WTC11 (cell line): ENCODE data around the gene UMODL1. TPM values are rescaled to one million over a fixed set of nuclear protein-coding genes. Genes with fewer than 3 reads are reported as not detected.

Source experiments
- ATAC-seq: fragments of 200-7000 bp; cut with Tn5 transposase; 2 replicates; pipeline ENCODE4 v1.10.0; 2021; ENCODE audit warnings: mild to moderate bottlenecking, moderate library complexity
- CTCF ChIA-PET: fragments of 300-600 bp; sonication (Branson Sonifier 250); formaldehyde crosslinking; loops from one replicate; lab custom pipeline; 2021; ENCODE audit warnings: antibody characterized with exemption; lab: Charles Lee
- POLR2A ChIA-PET: fragments of 350-600 bp; sonication (Branson Sonifier 250); formaldehyde crosslinking; loops from one replicate; lab custom pipeline; 2021; ENCODE audit warnings: antibody characterized with exemption; lab: Charles Lee
- DNase-seq: peaks from one replicate; pipeline ENCODE4 v3.0.0; 2021; ENCODE audit warnings: low spot score
- H3K27ac Mint-ChIP-seq: 2 replicates; pipeline ENCODE4 v1.8.0; 2021; ENCODE audit warnings: mixed read lengths
- H3K27me3 Mint-ChIP-seq: 2 replicates; pipeline ENCODE4 v1.8.0; 2021; ENCODE audit warnings: low read depth, mild to moderate bottlenecking, moderate library complexity, mixed read lengths
- H3K36me3 Mint-ChIP-seq: 2 replicates; pipeline ENCODE4 v1.8.0; 2021; ENCODE audit warnings: mixed read lengths
- H3K4me1 Mint-ChIP-seq: 2 replicates; pipeline ENCODE4 v1.8.0; 2022; ENCODE audit warnings: mixed read lengths
- H3K4me3 Mint-ChIP-seq: 2 replicates; pipeline ENCODE4 v1.8.0; 2021; ENCODE audit warnings: mild to moderate bottlenecking, moderate library complexity, mixed read lengths
- H3K9me3 Mint-ChIP-seq: 2 replicates; pipeline ENCODE4 v1.8.0; 2021; ENCODE audit warnings: mixed read lengths
- ATF1 ChIP-seq: sonication (generic); formaldehyde crosslinking; IDR thresholded peaks from 2 replicates; pipeline ENCODE4 v1.8.1; 2023; ENCODE audit warnings: mild to moderate bottlenecking, moderate library complexity, missing genetic modification reagents
- ETV6 ChIP-seq: sonication (generic); formaldehyde crosslinking; IDR thresholded peaks from 2 replicates; pipeline ENCODE4 v1.8.1; 2022; ENCODE audit warnings: mild to moderate bottlenecking, missing genetic modification reagents
- FOXK1 ChIP-seq: sonication (generic); formaldehyde crosslinking; IDR thresholded peaks from 2 replicates; pipeline ENCODE4 v1.8.0; 2022; ENCODE audit warnings: mild to moderate bottlenecking, moderate library complexity, missing genetic modification reagents
- IRF2 ChIP-seq: sonication (generic); formaldehyde crosslinking; IDR thresholded peaks from 2 replicates; pipeline ENCODE4 v1.8.0; 2022; ENCODE audit warnings: low read depth, missing genetic modification reagents, borderline replicate concordance
- JAZF1 ChIP-seq: fragments of 250-450 bp; sonication (Bioruptor Pico); IDR thresholded peaks from 2 replicates; pipeline ENCODE4 v1.9.0; 2021; ENCODE audit warnings: moderate library complexity, mild to moderate bottlenecking, inconsistent platforms
- MAX ChIP-seq: sonication (generic); formaldehyde crosslinking; IDR thresholded peaks from 2 replicates; pipeline ENCODE4 v1.8.0; 2022; ENCODE audit warnings: mild to moderate bottlenecking, missing genetic modification reagents
- MYBL2 ChIP-seq: sonication (generic); formaldehyde crosslinking; IDR thresholded peaks from 2 replicates; pipeline ENCODE4 v1.8.1; 2023; ENCODE audit warnings: mild to moderate bottlenecking, moderate library complexity, missing genetic modification reagents
- NFE2L1 ChIP-seq: sonication (generic); formaldehyde crosslinking; IDR thresholded peaks from 2 replicates; pipeline ENCODE4 v1.8.1; 2023; ENCODE audit warnings: missing genetic modification reagents
- ZBTB21 ChIP-seq: sonication (generic); formaldehyde crosslinking; IDR thresholded peaks from 2 replicates; pipeline ENCODE4 v1.8.1; 2023; ENCODE audit warnings: mild to moderate bottlenecking, missing genetic modification reagents, borderline replicate concordance
- ZNF138 ChIP-seq: sonication (generic); formaldehyde crosslinking; conservative IDR thresholded peaks from 2 replicates; pipeline ENCODE4 v1.8.1; 2022; ENCODE audit warnings: mild to moderate bottlenecking, moderate library complexity, missing genetic modification reagents
- ZNF317 ChIP-seq: sonication (generic); formaldehyde crosslinking; IDR thresholded peaks from 2 replicates; pipeline ENCODE4 v1.8.1; 2023; ENCODE audit warnings: low read depth, mild to moderate bottlenecking, moderate library complexity, missing genetic modification reagents, borderline replicate concordance
- ZNF423 ChIP-seq: fragments of 250-450 bp; sonication (Bioruptor Pico); IDR thresholded peaks from 2 replicates; pipeline ENCODE4 v2.1.2; 2022; ENCODE audit warnings: mild to moderate bottlenecking, moderate library complexity
- ZNF512 ChIP-seq: sonication (generic); formaldehyde crosslinking; IDR thresholded peaks from 2 replicates; pipeline ENCODE4 v1.8.1; 2022; ENCODE audit warnings: missing genetic modification reagents, borderline replicate concordance
- total RNA-seq: library from RNA; stranded (reverse); gene quantifications from 3 replicates; pipeline ENCODE4 v1.2.3, GENCODE V29; 2021
- TF ChIP-seq, protein P1 (sequence below): sonication (generic); formaldehyde crosslinking; IDR thresholded peaks from 2 replicates; pipeline ENCODE4 v1.8.1; 2022; ENCODE audit warnings: mild to moderate bottlenecking, missing genetic modification reagents, moderate library complexity, borderline replicate concordance
- TF ChIP-seq, protein P2 (sequence below): sonication (generic); formaldehyde crosslinking; IDR thresholded peaks from 2 replicates; pipeline ENCODE4 v1.8.1; 2023; ENCODE audit warnings: mild to moderate bottlenecking, moderate library complexity, missing genetic modification reagents
- TF ChIP-seq, protein P3 (sequence below): sonication (generic); formaldehyde crosslinking; IDR thresholded peaks from 2 replicates; pipeline ENCODE4 v1.8.0; 2022; ENCODE audit warnings: mild to moderate bottlenecking, missing genetic modification reagents
- TF ChIP-seq, protein P4 (sequence below): fragments of 250-450 bp; sonication (Bioruptor Pico); conservative IDR thresholded peaks from 2 replicates; pipeline ENCODE4 v1.9.0; 2021; ENCODE audit warnings: mild to moderate bottlenecking
- TF ChIP-seq, protein P5 (sequence below): sonication (generic); formaldehyde crosslinking; IDR thresholded peaks from 2 replicates; pipeline ENCODE4 v1.8.0; 2022; ENCODE audit warnings: mild to moderate bottlenecking, missing genetic modification reagents

Gene UMODL1
- total RNA-seq, 1 experiment from 2014 or later, result not detected

GRCh38 chr21:42028766-42029425, 42.2 kb upstream of the UMODL1 start:
- H3K4me1 Mint-ChIP-seq, result no peaks in the 10 kb centered on the region
- no peak overlapping the region for H3K27ac Mint-ChIP-seq
- H3K9me3 Mint-ChIP-seq, result no peaks in the 10 kb centered on the region
- H3K27me3 Mint-ChIP-seq, result no peaks in the 10 kb centered on the region
- no peak overlapping the region for H3K4me3 Mint-ChIP-seq
- POLR2A ChIA-PET, result no interaction called here
- DNase-seq (no peak), ATAC-seq (no peak)
- H3K36me3 Mint-ChIP-seq, result no peaks in the 10 kb centered on the region
- CTCF ChIA-PET, result no interaction called here
- TF ChIP-seq, protein P1, sequence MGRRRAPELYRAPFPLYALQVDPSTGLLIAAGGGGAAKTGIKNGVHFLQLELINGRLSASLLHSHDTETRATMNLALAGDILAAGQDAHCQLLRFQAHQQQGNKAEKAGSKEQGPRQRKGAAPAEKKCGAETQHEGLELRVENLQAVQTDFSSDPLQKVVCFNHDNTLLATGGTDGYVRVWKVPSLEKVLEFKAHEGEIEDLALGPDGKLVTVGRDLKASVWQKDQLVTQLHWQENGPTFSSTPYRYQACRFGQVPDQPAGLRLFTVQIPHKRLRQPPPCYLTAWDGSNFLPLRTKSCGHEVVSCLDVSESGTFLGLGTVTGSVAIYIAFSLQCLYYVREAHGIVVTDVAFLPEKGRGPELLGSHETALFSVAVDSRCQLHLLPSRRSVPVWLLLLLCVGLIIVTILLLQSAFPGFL (CRISPR knock-in tag), result no peak
- no peak for TF ChIP-seq NFE2L1 (CRISPR knock-in tag)
- TF ChIP-seq, protein P2, sequence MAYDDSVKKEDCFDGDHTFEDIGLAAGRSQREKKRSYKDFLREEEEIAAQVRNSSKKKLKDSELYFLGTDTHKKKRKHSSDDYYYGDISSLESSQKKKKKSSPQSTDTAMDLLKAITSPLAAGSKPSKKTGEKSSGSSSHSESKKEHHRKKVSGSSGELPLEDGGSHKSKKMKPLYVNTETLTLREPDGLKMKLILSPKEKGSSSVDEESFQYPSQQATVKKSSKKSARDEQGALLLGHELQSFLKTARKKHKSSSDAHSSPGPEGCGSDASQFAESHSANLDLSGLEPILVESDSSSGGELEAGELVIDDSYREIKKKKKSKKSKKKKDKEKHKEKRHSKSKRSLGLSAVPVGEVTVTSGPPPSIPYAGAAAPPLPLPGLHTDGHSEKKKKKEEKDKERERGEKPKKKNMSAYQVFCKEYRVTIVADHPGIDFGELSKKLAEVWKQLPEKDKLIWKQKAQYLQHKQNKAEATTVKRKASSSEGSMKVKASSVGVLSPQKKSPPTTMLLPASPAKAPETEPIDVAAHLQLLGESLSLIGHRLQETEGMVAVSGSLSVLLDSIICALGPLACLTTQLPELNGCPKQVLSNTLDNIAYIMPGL (CRISPR knock-in tag), result no peak
- TF ChIP-seq, protein P3, sequence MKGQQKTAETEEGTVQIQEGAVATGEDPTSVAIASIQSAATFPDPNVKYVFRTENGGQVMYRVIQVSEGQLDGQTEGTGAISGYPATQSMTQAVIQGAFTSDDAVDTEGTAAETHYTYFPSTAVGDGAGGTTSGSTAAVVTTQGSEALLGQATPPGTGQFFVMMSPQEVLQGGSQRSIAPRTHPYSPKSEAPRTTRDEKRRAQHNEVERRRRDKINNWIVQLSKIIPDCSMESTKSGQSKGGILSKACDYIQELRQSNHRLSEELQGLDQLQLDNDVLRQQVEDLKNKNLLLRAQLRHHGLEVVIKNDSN, result no peak
- TF ChIP-seq, protein P4, sequence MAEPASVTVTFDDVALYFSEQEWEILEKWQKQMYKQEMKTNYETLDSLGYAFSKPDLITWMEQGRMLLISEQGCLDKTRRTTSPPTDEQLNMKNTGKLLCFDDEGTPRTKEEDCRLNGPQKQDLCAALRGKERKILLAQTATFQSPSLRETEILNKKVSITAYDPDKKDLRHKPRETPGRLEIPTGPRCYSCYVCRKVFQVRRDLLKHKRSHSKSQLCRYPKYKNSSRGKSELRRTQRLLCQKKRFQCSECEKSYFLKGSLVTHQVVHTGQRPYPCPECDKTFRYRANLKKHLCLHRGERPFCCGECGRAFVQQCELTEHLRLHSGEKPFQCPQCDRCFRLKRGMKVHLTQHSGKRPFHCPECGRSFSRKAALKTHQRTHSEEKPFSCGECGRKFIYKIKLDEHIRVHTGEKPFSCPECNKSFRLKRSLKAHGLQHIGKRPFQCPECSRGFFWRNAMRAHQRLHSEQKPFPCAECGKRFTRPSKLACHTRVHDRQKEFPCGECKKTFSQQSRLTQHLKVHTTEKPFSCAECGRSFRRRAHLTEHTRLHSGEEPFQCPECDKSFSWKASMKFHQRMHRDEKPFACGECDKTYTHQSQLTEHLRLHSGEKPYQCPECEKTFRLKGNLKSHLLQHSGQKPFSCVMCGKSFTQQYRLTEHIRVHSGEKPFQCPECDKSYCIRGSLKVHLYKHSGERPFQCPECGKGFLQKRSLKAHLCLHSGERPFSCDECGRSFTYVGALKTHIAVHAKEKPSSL, result no peak
- TF ChIP-seq ATF1 (CRISPR knock-in tag), result no peak
- TF ChIP-seq IRF2 (CRISPR knock-in tag), result no peak
- TF ChIP-seq ETV6 (CRISPR knock-in tag), result no peak
- no peak for TF ChIP-seq MYBL2 (CRISPR knock-in tag)
- TF ChIP-seq ZNF317 (CRISPR knock-in tag), result no peak
- TF ChIP-seq ZNF512 (CRISPR knock-in tag), result no peak
- no peak for TF ChIP-seq JAZF1 (CRISPR knock-in tag)
- TF ChIP-seq ZBTB21, result no peak
- TF ChIP-seq FOXK1 (CRISPR knock-in tag), result no peak
- TF ChIP-seq, all 79 proteins: peak for 0

- Mint-ChIP-seq H3K27me3 (no peaks in the 10 kb centered on the region), H3K9me3 (peaks cover 8% of the 10 kb centered on the region; the same call in 1 of the 2 replicates), H3K4me3 (no peak overlapping the region), H3K36me3 (no peaks in the 10 kb centered on the region)
- ATAC-seq (no peak), DNase-seq (no peak)
- ChIA-PET CTCF (no interaction called here), POLR2A (no interaction called here)
- TF ChIP-seq ZNF138 (CRISPR knock-in tag) (no peak), ZNF423 (CRISPR knock-in tag) (no peak), MAX (CRISPR knock-in tag) (no peak)
- TF ChIP-seq, protein P5, sequence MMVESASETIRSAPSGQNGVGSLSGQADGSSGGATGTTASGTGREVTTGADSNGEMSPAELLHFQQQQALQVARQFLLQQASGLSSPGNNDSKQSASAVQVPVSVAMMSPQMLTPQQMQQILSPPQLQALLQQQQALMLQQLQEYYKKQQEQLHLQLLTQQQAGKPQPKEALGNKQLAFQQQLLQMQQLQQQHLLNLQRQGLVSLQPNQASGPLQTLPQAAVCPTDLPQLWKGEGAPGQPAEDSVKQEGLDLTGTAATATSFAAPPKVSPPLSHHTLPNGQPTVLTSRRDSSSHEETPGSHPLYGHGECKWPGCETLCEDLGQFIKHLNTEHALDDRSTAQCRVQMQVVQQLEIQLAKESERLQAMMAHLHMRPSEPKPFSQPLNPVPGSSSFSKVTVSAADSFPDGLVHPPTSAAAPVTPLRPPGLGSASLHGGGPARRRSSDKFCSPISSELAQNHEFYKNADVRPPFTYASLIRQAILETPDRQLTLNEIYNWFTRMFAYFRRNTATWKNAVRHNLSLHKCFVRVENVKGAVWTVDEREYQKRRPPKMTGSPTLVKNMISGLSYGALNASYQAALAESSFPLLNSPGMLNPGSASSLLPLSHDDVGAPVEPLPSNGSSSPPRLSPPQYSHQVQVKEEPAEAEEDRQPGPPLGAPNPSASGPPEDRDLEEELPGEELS (CRISPR knock-in tag), result no peak
- TF ChIP-seq, all 79 proteins: peak for 0
- Mint-ChIP-seq H3K27ac (no peak overlapping the region), H3K4me1 (no peaks in the 10 kb centered on the region)
Observed at GRCh38 chr21:42030311-42030710, 40.8 kb upstream of the UMODL1 start.
